HepG2 (cell line): ENCODE measurements around the gene PLCB1. TPM values are rescaled to one million over a fixed set of nuclear protein-coding genes. Genes with fewer than 3 reads are reported as not detected.
A peak's percentile ranks its signal among the peaks of the same experiment; 100 is the strongest.

Source experiments
- ATAC-seq: fragments of 200-7000 bp; cut with Tn5 transposase; 3 replicates; pipeline ENCODE4 v1.9.1; 2020; ENCODE audit warnings: mild to moderate bottlenecking, moderate library complexity
- BruUV-seq: library from RNA; stranded (reverse); fragments of 400-500 nt; replicated peaks from 2 replicates; lab custom pipeline; 2021; lab: Mats Ljungman, UMichigan
- CTCF ChIA-PET: fragments of 300-600 bp; formaldehyde crosslinking; extraction: SDS; loops from one replicate; lab custom pipeline; 2021; ENCODE audit warnings: low total read pairs, inconsistent platforms, low intra/inter-chr PET ratio; lab: Yijun Ruan, JAX
- POLR2A ChIA-PET: fragments of 350-600 bp; sonication (Branson Sonifier 250); formaldehyde crosslinking; loops from one replicate; lab custom pipeline; 2020; ENCODE audit warnings: antibody characterized with exemption, inconsistent platforms; lab: Yijun Ruan, JAX
- DNase-seq: peaks from one replicate; pipeline ENCODE4 v3.0.0-alpha.2; 2015; ENCODE audit warnings: low spot score
- FAIRE-seq: peaks from 3 replicates; lab custom pipeline; 2011; peaks lifted over from hg19 to GRCh38; lab: Jason Lieb, UNC
- H2AFZ ChIP-seq: one replicate; pipeline ENCODE4 v1.6.1; 2011; ENCODE audit warnings: low read length, inconsistent platforms
- H3K27ac ChIP-seq: fragments of 300-600 bp; 3 replicates; pipeline ENCODE4 v1.8.0; 2011; ENCODE audit warnings: mixed run types, mild to moderate bottlenecking, mixed read lengths, low read length, inconsistent platforms; ENCODE audit not compliant: insufficient read depth; ENCODE audit errors: extremely low read length
- H3K27me3 ChIP-seq, 2 experiments: fragments of 200-600 bp in 1 of 2; 2 replicates in 1 of 2; 3 replicates in 1 of 2; pipeline versions ENCODE4 v1.6.0 to v1.8.0; 2011; ENCODE audit warnings: low read length in 2 of 2, mild to moderate bottlenecking in 2 of 2, moderate library complexity in 2 of 2, inconsistent platforms in 1 of 2; ENCODE audit not compliant: insufficient read depth in 2 of 2, control insufficient read depth in 1 of 2
- H3K36me3 ChIP-seq, 2 experiments: fragments of 200-600 bp in 1 of 2; replicated peaks in 1 of 2; 2 replicates in 1 of 2; 3 replicates in 1 of 2; pipeline versions ENCODE4 v1.5.1 to v1.8.0; 2011; ENCODE audit warnings: low read length in 2 of 2, inconsistent platforms in 1 of 2; ENCODE audit not compliant: insufficient read depth in 2 of 2, control insufficient read depth in 1 of 2
- H3K4me1 ChIP-seq: 2 replicates; pipeline ENCODE4 v1.5.1; 2012; ENCODE audit warnings: low read length, inconsistent platforms; ENCODE audit not compliant: insufficient read depth
- H3K4me2 ChIP-seq: 2 replicates; pipeline ENCODE4 v1.6.0; 2011; ENCODE audit warnings: low read depth, low read length, inconsistent platforms
- H3K4me3 ChIP-seq, 3 experiments: fragments of 200-600 bp in 1 of 3; sonication (generic), shearing (Covaris generic) in 1 of 3; replicated peaks in 1 of 3; 2 replicates each; pipeline ENCODE4 v1.5.1; 2011 to 2016; ENCODE audit warnings: low read length in 3 of 3, inconsistent platforms in 2 of 3, low read depth in 2 of 3, mild to moderate bottlenecking in 2 of 3, control low read depth in 1 of 3, mixed read lengths in 1 of 3; ENCODE audit not compliant: insufficient read depth in 1 of 3
- H3K79me2 ChIP-seq: one replicate; pipeline ENCODE4 v1.6.1; 2011; ENCODE audit warnings: low read length, inconsistent platforms; ENCODE audit not compliant: insufficient read depth
- H3K9ac ChIP-seq: 2 replicates; pipeline ENCODE4 v1.6.0; 2011; ENCODE audit warnings: mild to moderate bottlenecking, low read depth, low read length, inconsistent platforms; ENCODE audit not compliant: insufficient read depth
- H3K9me3 ChIP-seq: 2 replicates; pipeline ENCODE4 v1.5.1; 2012; ENCODE audit warnings: mild to moderate bottlenecking, low read length
- H4K20me1 ChIP-seq: 2 replicates; pipeline ENCODE4 v1.6.0; 2011; ENCODE audit warnings: inconsistent platforms, mild to moderate bottlenecking, low read length, moderate library complexity; ENCODE audit not compliant: insufficient read depth
- BORCS8-MEF2B ChIP-seq: sonication (generic); formaldehyde crosslinking; IDR thresholded peaks from 2 replicates; pipeline ENCODE4 v1.8.0; 2022; ENCODE audit warnings: mild to moderate bottlenecking, missing genetic modification reagents
- EP300 ChIP-seq, 3 experiments: sonication (generic) in 1 of 3; formaldehyde crosslinking in 1 of 3; IDR thresholded peaks; 2 replicates each; pipeline versions ENCODE4 v1.5.1 to v1.6.1; 2011 to 2020; ENCODE audit warnings: low read depth in 2 of 3, low read length in 2 of 3, borderline replicate concordance in 1 of 3, improper control_type of control experiment in 1 of 3, mild to moderate bottlenecking in 1 of 3, missing genetic modification reagents in 1 of 3, moderate library complexity in 1 of 3
- GATAD2A ChIP-seq: IDR thresholded peaks from 2 replicates; pipeline ENCODE4 v1.6.1; 2016
- HDAC1 ChIP-seq: sonication (generic); formaldehyde crosslinking; IDR thresholded peaks from 2 replicates; pipeline ENCODE4 v1.5.1; 2020; ENCODE audit warnings: mild to moderate bottlenecking, missing genetic modification reagents
- JARID2 ChIP-seq: sonication (generic); formaldehyde crosslinking; IDR thresholded peaks from 2 replicates; pipeline ENCODE4 v1.8.1; 2023; ENCODE audit warnings: missing genetic modification reagents, inconsistent platforms; ENCODE audit not compliant: insufficient replicate concordance
- MLXIP ChIP-seq: sonication (generic); formaldehyde crosslinking; IDR thresholded peaks from 2 replicates; pipeline ENCODE4 v1.9.0; 2021; ENCODE audit warnings: missing genetic modification reagents, borderline replicate concordance
- MXD3 ChIP-seq: IDR thresholded peaks from 2 replicates; pipeline ENCODE4 v1.6.1; 2016; ENCODE audit warnings: mild to moderate bottlenecking, missing biosample characterization, missing genetic modification reagents
- NFIC ChIP-seq: IDR thresholded peaks from 2 replicates; pipeline ENCODE4 v1.6.1; 2012; ENCODE audit warnings: mild to moderate bottlenecking, low read length, inconsistent platforms
- NKX3-1 ChIP-seq: sonication (generic); formaldehyde crosslinking; IDR thresholded peaks from 2 replicates; pipeline ENCODE4 v1.5.0; 2020; ENCODE audit warnings: missing genetic modification reagents
- PRMT3 ChIP-seq: sonication (generic); formaldehyde crosslinking; IDR thresholded peaks from 2 replicates; pipeline ENCODE4 v1.8.1; 2022; ENCODE audit warnings: low read depth, mild to moderate bottlenecking, moderate library complexity, missing genetic modification reagents, borderline replicate concordance
- SIN3B ChIP-seq: fragments of 150-350 bp; IDR thresholded peaks from 2 replicates; pipeline ENCODE4 v1.6.1; 2014; ENCODE audit warnings: low read length
- SOX13 ChIP-seq, 3 experiments: fragments of 450-650 bp in 1 of 3; sonication (generic) in 1 of 3; formaldehyde crosslinking in 1 of 3; IDR thresholded peaks in 2 of 3; conservative IDR thresholded peaks in 1 of 3; 2 replicates each; pipeline versions ENCODE4 v1.5.0 to v1.6.1; 2016 to 2020; ENCODE audit warnings: antibody characterized with exemption in 1 of 3, mild to moderate bottlenecking in 1 of 3, missing compliant biosample characterization in 1 of 3, missing genetic modification reagents in 1 of 3, moderate library complexity in 1 of 3
- TRIM24 ChIP-seq: sonication (generic); formaldehyde crosslinking; IDR thresholded peaks from 2 replicates; pipeline ENCODE4 v1.8.0; 2022; ENCODE audit warnings: mild to moderate bottlenecking, missing genetic modification reagents
- ZNF143 ChIP-seq: sonication (generic); formaldehyde crosslinking; IDR thresholded peaks from 2 replicates; pipeline ENCODE4 v1.4.0; 2020; ENCODE audit warnings: missing genetic modification reagents
- ZNF20 ChIP-seq: sonication (generic); formaldehyde crosslinking; IDR thresholded peaks from 2 replicates; pipeline ENCODE4 v1.4.0; 2020; ENCODE audit warnings: mild to moderate bottlenecking, moderate library complexity, missing genetic modification reagents
- ZNF292 ChIP-seq: sonication (generic); formaldehyde crosslinking; IDR thresholded peaks from 2 replicates; pipeline ENCODE4 v1.8.1; 2022; ENCODE audit warnings: mild to moderate bottlenecking, low read depth, missing genetic modification reagents, borderline replicate concordance
- ZNF550 ChIP-seq: sonication (generic); formaldehyde crosslinking; IDR thresholded peaks from 2 replicates; pipeline ENCODE4 v1.4.0; 2020; ENCODE audit warnings: mild to moderate bottlenecking, missing genetic modification reagents, borderline replicate concordance
- ZNF615 ChIP-seq: sonication (generic); formaldehyde crosslinking; IDR thresholded peaks from 2 replicates; pipeline ENCODE4 v1.5.0; 2020; ENCODE audit warnings: mild to moderate bottlenecking, missing genetic modification reagents, borderline replicate concordance
- ZNF670 ChIP-seq: sonication (generic); formaldehyde crosslinking; IDR thresholded peaks from 2 replicates; pipeline ENCODE4 v1.8.0; 2022; ENCODE audit warnings: mild to moderate bottlenecking, missing genetic modification reagents, borderline replicate concordance
- ZNF7 ChIP-seq: IDR thresholded peaks from 2 replicates; pipeline ENCODE4 v1.6.1; 2016; ENCODE audit warnings: missing biosample characterization, missing genetic modification reagents
- ZNF737 ChIP-seq: sonication (generic); formaldehyde crosslinking; IDR thresholded peaks from 2 replicates; pipeline ENCODE4 v1.5.0; 2020; ENCODE audit warnings: missing genetic modification reagents, mild to moderate bottlenecking, borderline replicate concordance
- ZNF761 ChIP-seq: sonication (generic); formaldehyde crosslinking; conservative IDR thresholded peaks from 2 replicates; pipeline ENCODE4 v1.4.0; 2020; ENCODE audit warnings: mild to moderate bottlenecking, missing genetic modification reagents
- ZZZ3 ChIP-seq: sonication (generic); formaldehyde crosslinking; IDR thresholded peaks from 2 replicates; pipeline ENCODE4 v1.4.0; 2020; ENCODE audit warnings: missing genetic modification reagents, mild to moderate bottlenecking, borderline replicate concordance
- WGBS: methylation state at CpG from one replicate; pipeline ENCODE4 v1.1.6; 2017; ENCODE audit warnings: low lambda C conversion rate; 5-methylcytosine and 5-hydroxymethylcytosine counted together
- in situ Hi-C: cut with HindIII; loops from 2 replicates; pipeline ENCODE4 v1.10.0; 2017; ENCODE audit warnings: low pct_unique_long_range_greater_than_20kb; ENCODE audit not compliant: extremely low pct_ligation_motif_present
- intact Hi-C: fragments of 100-400 bp; cut with micrococcal nuclease; formaldehyde crosslinking; loops from one replicate; pipeline ENCODE4 v1.10.0; 2022; ENCODE audit not compliant: unreplicated experiment
- polyA plus RNA-seq, 8 experiments: library from polyadenylated mRNA; depleted of rRNA in 3 of 8; stranded (reverse) in 7 of 8; unstranded in 1 of 8; fragments of >200 nt; fragmentation: Illumina TruSeq in 4 of 8; extraction: Trizol in 4 of 8; gene quantifications; 2 replicates each; pipeline versions ENCODE4 v1.2.1 to v1.2.3, GENCODE V29; 2011 to 2016; ENCODE audit warnings: low read depth in 4 of 8, missing spikeins in 1 of 8, mixed read lengths in 1 of 8; ENCODE audit not compliant: insufficient read depth in 1 of 8
- total RNA-seq, 5 experiments: library from RNA; depleted of rRNA; stranded (reverse); fragments of >200 nt; fragmentation: Illumina TruSeq; extraction: Trizol; gene quantifications; 2 replicates each; pipeline ENCODE4 v1.2.3, GENCODE V29; 2016; ENCODE audit warnings: low read depth in 1 of 5

The PLCB1 gene
- total and polyA plus RNA-seq, 2 of the 13 experiments (the other 11 are each of a cell fraction or from before 2014, with no cell fraction given), result 42.4 to 55.9 TPM

GRCh38 chr20:8244637-8245036 is 112.6 kb downstream of the PLCB1 start:
- Histone ChIP-seq H3K79me2 (peaks cover 20% of the 10 kb centered on the region), H3K27ac (no peak overlapping the region), H3K9me3 (no peaks in the 10 kb centered on the region), H2AFZ (no peak overlapping the region), H3K4me3 (no peak overlapping the region), H4K20me1 (no peaks in the 10 kb centered on the region), H3K4me1 (peaks cover 45% of the 10 kb centered on the region), H3K36me3 (peaks cover 3 to 8% of the 10 kb centered on the region in 2 experiments; a peak in 3 of 5 replicates), H3K27me3 (no peaks in the 10 kb centered on the region), H3K9ac (no peak overlapping the region), H3K4me2 (no peak overlapping the region)
- ATAC-seq (peak; percentile 50; the same call in 1 of the 3 replicates), FAIRE-seq (no peak), DNase-seq (peak; percentile 50)
- BruUV-seq, result no TSS peak
- 81% methylated on average over 2 of the region's 2 CpGs for WGBS
- ChIA-PET POLR2A (no interaction called here), CTCF (no interaction called here)
- in situ Hi-C loops, result loop anchor here (10.0 kb wide), 1 partner anchor 110 kb away; the partner anchor contains the start of gene PLCB1
- intact Hi-C loops, result loop anchor here (10.0 kb wide), 1 partner anchor 290 kb away; no protein-coding TSS in a partner anchor
- TF ChIP-seq ZNF550 (no peak), SOX13 (IDR thresholded peaks at IDR 0.05) (no peak), SOX13 (CRISPR knock-in tag; conservative IDR thresholded peaks at IDR 0.05 in 1 of 2, IDR thresholded peaks at IDR 0.05 in 1 of 2) (peak in 1 of 2 experiments; percentile 77; a peak in 2 of 4 replicates), ZNF670 (CRISPR knock-in tag) (no peak), MXD3 (no peak), ZNF7 (peak; percentile 80), NFIC (no peak), PRMT3 (CRISPR knock-in tag) (no peak), ZNF761 (CRISPR knock-in tag) (no peak), MLXIP (CRISPR knock-in tag) (no peak), GATAD2A (peak; percentile 84), JARID2 (CRISPR knock-in tag) (no peak), NKX3-1 (CRISPR knock-in tag) (no peak), ZZZ3 (CRISPR knock-in tag) (no peak), ZNF615 (CRISPR knock-in tag) (no peak), EP300 (IDR thresholded peaks at IDR 0.05; ENCODE audit: low read depth in 2 of 2, low read length in 2 of 2) (no peak), EP300 (CRISPR knock-in tag; IDR thresholded peaks at IDR 0.05; ENCODE audit: borderline replicate concordance) (no peak), ZNF737 (CRISPR knock-in tag) (no peak), BORCS8-MEF2B (CRISPR knock-in tag) (no peak), HDAC1 (CRISPR knock-in tag) (no peak), TRIM24 (CRISPR knock-in tag) (no peak), SIN3B (no peak), ZNF20 (no peak), ZNF143 (CRISPR knock-in tag) (no peak), ZNF292 (no peak)
